Activated CD4-positive, alpha-beta memory T cell treated with anti-CD3 and anti-CD28 coated beads for 36 hours (primary cell): ENCODE measurements around the gene CFAP91. TPM values are rescaled to one million over a fixed set of nuclear protein-coding genes. Genes with fewer than 3 reads are reported as not detected.

Source experiments
- CTCF ChIA-PET: fragments of 350-600 bp; sonication (Branson Sonifier 250); formaldehyde crosslinking; loops from one replicate; lab custom pipeline; 2021; ENCODE audit warnings: antibody characterized with exemption, inconsistent platforms; lab: Charles Lee
- POLR2A ChIA-PET: fragments of 350-600 bp; sonication (Branson Sonifier 250); formaldehyde crosslinking; loops from one replicate; lab custom pipeline; 2021; ENCODE audit warnings: antibody characterized with exemption; lab: Charles Lee
- DNase-seq: peaks from one replicate; pipeline ENCODE4 v3.0.0-alpha.2; 2020
- H3K27ac Mint-ChIP-seq: one replicate; pipeline ENCODE4 v1.8.0; 2021; ENCODE audit warnings: mixed read lengths
- H3K27me3 Mint-ChIP-seq: one replicate; pipeline ENCODE4 v1.8.0; 2021; ENCODE audit warnings: mixed read lengths
- H3K36me3 Mint-ChIP-seq: one replicate; pipeline ENCODE4 v1.8.0; 2021; ENCODE audit warnings: mixed read lengths
- H3K4me1 Mint-ChIP-seq: one replicate; pipeline ENCODE4 v1.8.0; 2021; ENCODE audit warnings: low read depth, mixed read lengths
- H3K4me3 Mint-ChIP-seq: one replicate; pipeline ENCODE4 v1.8.0; 2021; ENCODE audit warnings: mild to moderate bottlenecking, mixed read lengths
- H3K9me3 Mint-ChIP-seq: one replicate; pipeline ENCODE4 v1.8.0; 2021; ENCODE audit warnings: mixed read lengths
- intact Hi-C: fragments of 100-400 bp; cut with micrococcal nuclease; formaldehyde crosslinking; loops from one replicate; pipeline ENCODE4 v1.15.1; 2023
- total RNA-seq, 2 experiments: library from RNA; stranded (reverse); gene quantifications; one replicate each; pipeline ENCODE4 v1.2.3, GENCODE V29; 2021

The CFAP91 gene
- total RNA-seq: under 1 TPM; 0.29 to 0.31 TPM

GRCh38 chr3:119702530-119703527, at the start of gene CFAP91:
TSS of gene CFAP91 (plus strand) at chr3:119703022. CDS start at chr3:119703099, 77 bp downstream.
- peak; percentile 92 for DNase-seq
- H3K4me3 Mint-ChIP-seq: peak within 1 kb of the TSS; percentile 74
- POLR2A ChIA-PET: no interaction called here
- no peaks in the 10 kb centered on the region for H3K27me3 Mint-ChIP-seq
- H3K36me3 Mint-ChIP-seq: peaks cover 2% of the 10 kb centered on the region
- H3K9me3 Mint-ChIP-seq: no peaks in the 10 kb centered on the region
- H3K4me1 Mint-ChIP-seq: peaks cover 43% of the 10 kb centered on the region
- H3K27ac Mint-ChIP-seq: no peak within 1 kb of the TSS
- intact Hi-C loops: loop anchor here (1.0 to 5.0 kb wide), 3 partner anchors 109 to 466 kb away; partner anchors contain the start of gene GSK3B
- CTCF ChIA-PET: interaction anchor here (0.8 kb wide), 1 partner anchor 25 kb away, joined by 3 read pairs; no protein-coding TSS in a partner anchor

- no peak overlapping the region for H3K4me3 Mint-ChIP-seq
- H3K36me3 Mint-ChIP-seq: peaks cover 5% of the 10 kb centered on the region
- no peaks in the 10 kb centered on the region for H3K27me3 Mint-ChIP-seq
- no peaks in the 10 kb centered on the region for H3K9me3 Mint-ChIP-seq
- H3K4me1 Mint-ChIP-seq: no peaks in the 10 kb centered on the region
- POLR2A ChIA-PET: no interaction called here
- DNase-seq: no peak
- CTCF ChIA-PET: no interaction called here
- intact Hi-C loops: no loop called here
- H3K27ac Mint-ChIP-seq: no peak overlapping the region
Observed at GRCh38 chr3:119653876-119654275, 48.9 kb upstream of the CFAP91 start.

DNA sequence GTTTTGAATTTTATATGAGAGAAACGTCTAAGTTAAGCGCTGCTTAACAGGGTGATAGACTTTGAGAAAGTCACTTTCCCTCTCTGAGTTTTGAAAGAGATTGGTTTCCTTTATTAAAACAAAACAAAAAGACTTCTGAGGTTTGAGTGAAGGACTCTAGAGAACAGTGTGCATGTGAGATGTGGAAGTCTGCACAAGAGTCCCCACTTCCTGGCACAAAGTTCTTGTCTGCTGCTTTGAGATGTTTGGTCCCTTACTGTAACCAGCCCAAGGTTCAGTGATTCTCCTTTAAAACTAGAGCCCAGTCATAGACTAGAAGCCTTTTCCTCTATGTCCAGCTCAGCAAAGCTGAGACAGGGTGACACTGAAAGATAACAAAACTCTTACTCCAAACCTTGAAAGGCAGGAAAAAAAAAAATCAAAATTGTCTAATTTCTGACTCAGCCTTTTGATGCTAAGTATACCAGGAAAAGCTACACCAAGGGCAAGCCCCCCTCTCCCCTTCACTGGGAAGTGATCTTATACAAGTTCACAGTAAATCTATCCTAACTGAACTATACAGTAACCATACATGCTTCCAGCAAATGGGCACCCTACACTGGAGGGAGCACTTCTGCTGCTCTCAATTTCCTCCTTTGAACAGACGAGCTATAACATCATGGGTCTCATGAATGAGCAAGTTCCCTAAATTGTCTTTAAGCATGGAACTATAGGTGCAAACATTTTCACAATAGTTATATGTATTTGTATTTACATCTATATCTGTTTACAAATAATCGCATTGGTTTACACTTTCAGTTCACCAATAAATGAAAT, 44.7 kb upstream of the CFAP91 start:
- H3K27ac Mint-ChIP-seq: no peak overlapping the region
- POLR2A ChIA-PET: no interaction called here

GRCh38 chr3:119658994-119659393, 43.8 kb upstream of the CFAP91 start:
- no peak overlapping the region for H3K4me3 Mint-ChIP-seq
- intact Hi-C loops: no loop called here
- no peak overlapping the region for H3K27ac Mint-ChIP-seq
- H3K9me3 Mint-ChIP-seq: no peaks in the 10 kb centered on the region
- no peak for DNase-seq
- CTCF ChIA-PET: no interaction called here
- no peaks in the 10 kb centered on the region for H3K27me3 Mint-ChIP-seq
- POLR2A ChIA-PET: no interaction called here
- no peaks in the 10 kb centered on the region for H3K4me1 Mint-ChIP-seq
- peaks cover 10% of the 10 kb centered on the region for H3K36me3 Mint-ChIP-seq

More for the DNA sequence above, 44.7 kb upstream of the CFAP91 start:
- DNase-seq: no peak
- CTCF ChIA-PET: interaction anchor here (0.6 to 1.0 kb wide), 2 partner anchors 15 to 50 kb away, joined by 3 read pairs; no protein-coding TSS in a partner anchor
- no peak overlapping the region for H3K4me3 Mint-ChIP-seq
- H3K4me1 Mint-ChIP-seq: no peaks in the 10 kb centered on the region
- no peaks in the 10 kb centered on the region for H3K27me3 Mint-ChIP-seq
- intact Hi-C loops: no loop called here
- H3K36me3 Mint-ChIP-seq: peaks cover 10% of the 10 kb centered on the region
- no peaks in the 10 kb centered on the region for H3K9me3 Mint-ChIP-seq

DNA sequence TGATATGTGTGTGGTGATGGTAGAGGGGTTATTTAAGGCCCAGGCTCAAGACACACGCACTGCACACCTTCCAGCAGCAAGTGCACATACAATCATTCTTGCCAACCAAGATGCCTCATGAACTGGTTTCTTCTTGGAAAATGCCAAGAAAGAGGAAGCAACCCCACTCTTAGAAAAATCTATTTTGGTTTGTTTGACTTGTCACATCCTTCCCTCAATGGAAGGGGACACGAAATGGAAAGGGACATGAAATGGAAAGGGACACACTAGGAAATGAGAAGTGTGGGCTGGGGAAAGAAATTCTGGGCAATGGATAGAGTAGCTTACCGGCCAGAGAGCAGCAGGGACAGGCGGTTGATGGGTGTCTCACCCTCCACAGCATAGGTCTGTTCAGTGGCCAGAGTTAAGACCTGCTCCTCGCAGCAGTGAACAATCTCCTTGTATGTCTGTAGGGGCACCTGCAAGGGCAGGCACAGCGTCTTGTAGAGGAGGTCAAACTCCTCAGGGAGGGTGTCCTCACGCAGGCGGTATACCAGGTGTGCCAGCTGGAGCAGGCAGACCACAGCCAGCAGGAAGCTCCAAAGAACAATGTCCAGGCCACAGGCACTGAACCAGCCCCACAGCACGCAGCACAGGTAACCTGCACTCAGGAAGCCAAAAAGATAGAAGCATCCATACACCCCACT, 43.1 kb upstream of the CFAP91 start:
- no peaks in the 10 kb centered on the region for H3K4me1 Mint-ChIP-seq
- intact Hi-C loops: no loop called here
- no peaks in the 10 kb centered on the region for H3K27me3 Mint-ChIP-seq
- POLR2A ChIA-PET: no interaction called here
- CTCF ChIA-PET: no interaction called here
- no peaks in the 10 kb centered on the region for H3K9me3 Mint-ChIP-seq
- H3K36me3 Mint-ChIP-seq: peaks cover 10% of the 10 kb centered on the region
- H3K4me3 Mint-ChIP-seq: no peak overlapping the region
- no peak for DNase-seq
- H3K27ac Mint-ChIP-seq: no peak overlapping the region

- ChIA-PET POLR2A (no interaction called here), CTCF (no interaction called here)
- intact Hi-C loops: no loop called here
- H3K27me3 Mint-ChIP-seq: no peaks in the 10 kb centered on the region
- no peaks in the 10 kb centered on the region for H3K4me1 Mint-ChIP-seq
- DNase-seq: no peak
- H3K9me3 Mint-ChIP-seq: no peaks in the 10 kb centered on the region
- H3K27ac Mint-ChIP-seq: no peak within 1 kb of the TSS
- peaks cover 10% of the 10 kb centered on the region for H3K36me3 Mint-ChIP-seq
- no peak within 1 kb of the TSS for H3K4me3 Mint-ChIP-seq
Observed at GRCh38 chr3:119660474-119661440, 42.1 kb upstream of the CFAP91 start, which contains the start of gene POPDC2. TSS of gene POPDC2 (minus strand) at chr3:119660589. CDS start at chr3:119660423, 166 bp downstream.

DNA sequence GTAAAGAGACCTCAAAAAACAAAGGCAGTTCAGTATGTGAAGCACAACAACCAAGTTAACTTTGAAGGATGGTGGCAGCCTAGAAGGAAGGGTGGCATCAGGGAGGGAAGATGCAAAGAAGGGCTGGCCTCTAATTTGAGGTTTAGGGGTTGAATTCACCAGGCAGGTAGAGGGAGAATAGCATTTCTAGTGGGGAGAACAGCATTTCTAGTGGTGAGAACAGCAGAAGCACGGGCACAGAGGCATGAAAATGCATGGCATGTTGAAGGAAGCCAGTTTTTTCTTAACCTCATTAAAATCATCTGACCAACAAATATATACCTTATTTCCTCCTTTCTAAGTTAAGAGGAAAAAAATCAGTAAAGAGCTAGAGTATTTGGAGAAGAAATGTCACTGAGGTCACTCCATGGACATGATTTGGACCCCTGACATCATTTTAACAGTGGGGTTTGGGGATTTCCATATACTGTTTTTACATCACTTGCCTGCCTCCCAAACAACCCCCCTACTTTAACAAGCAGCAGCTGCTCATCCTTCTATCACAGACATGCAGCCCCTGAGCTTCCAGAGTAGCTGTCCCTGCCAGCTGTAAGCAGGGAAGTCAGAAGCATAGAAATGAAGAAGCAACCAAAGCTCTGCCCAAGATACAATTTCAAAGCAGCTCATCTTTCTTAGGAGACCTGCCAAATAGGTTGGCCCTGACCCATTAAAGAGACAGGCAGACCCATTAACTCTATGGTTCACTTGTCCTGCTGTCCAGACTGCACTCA, 40.0 kb upstream of the CFAP91 start:
- H3K27me3 Mint-ChIP-seq: no peaks in the 10 kb centered on the region
- intact Hi-C loops: no loop called here
- no peak overlapping the region for H3K4me3 Mint-ChIP-seq
- ChIA-PET CTCF (interaction anchor here (1.4 kb wide), 1 partner anchor 26 kb away, joined by 3 read pairs; no protein-coding TSS in a partner anchor), POLR2A (no interaction called here)
- no peak overlapping the region for H3K27ac Mint-ChIP-seq
- no peaks in the 10 kb centered on the region for H3K4me1 Mint-ChIP-seq
- peaks cover 13% of the 10 kb centered on the region for H3K36me3 Mint-ChIP-seq
- no peak for DNase-seq
- no peaks in the 10 kb centered on the region for H3K9me3 Mint-ChIP-seq

DNA sequence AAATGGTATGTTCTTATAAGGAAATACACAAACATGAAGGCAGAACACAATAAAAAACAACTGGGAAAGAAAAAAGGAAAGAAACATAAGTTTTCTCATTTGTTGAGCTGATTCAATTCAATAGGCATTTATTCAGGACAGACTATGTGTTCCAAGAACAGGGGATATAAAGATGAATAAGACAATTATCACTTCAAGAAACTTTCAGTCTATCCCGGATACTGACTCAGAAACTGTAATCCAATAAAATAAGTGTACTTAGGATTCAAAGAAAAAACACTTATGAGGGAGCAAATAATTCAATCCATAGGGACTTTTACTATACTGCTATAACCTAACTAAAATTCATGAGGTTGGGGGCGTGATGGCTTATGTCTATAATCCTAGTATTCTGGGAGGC, 38.9 kb upstream of the CFAP91 start:
- H3K4me3 Mint-ChIP-seq: no peak overlapping the region
- ChIA-PET CTCF (interaction anchor here (0.5 to 1.4 kb wide), 2 partner anchors 27 to 289 kb away, joined by 3 read pairs; no protein-coding TSS in a partner anchor), POLR2A (no interaction called here)
- intact Hi-C loops: no loop called here
- no peaks in the 10 kb centered on the region for H3K4me1 Mint-ChIP-seq
- H3K36me3 Mint-ChIP-seq: peaks cover 14% of the 10 kb centered on the region
- peak overlapping the region; percentile 51 for H3K27ac Mint-ChIP-seq
- DNase-seq: no peak
- H3K9me3 Mint-ChIP-seq: no peaks in the 10 kb centered on the region
- H3K27me3 Mint-ChIP-seq: no peaks in the 10 kb centered on the region

- Mint-ChIP-seq H3K4me3 (no peak overlapping the region), H3K27me3 (no peaks in the 10 kb centered on the region), H3K9me3 (no peaks in the 10 kb centered on the region), H3K36me3 (peaks cover 14% of the 10 kb centered on the region), H3K27ac (no peak overlapping the region), H3K4me1 (no peaks in the 10 kb centered on the region)
- ChIA-PET CTCF (interaction anchor here (1.0 kb wide), 1 partner anchor 64 kb away, joined by 4 read pairs; no protein-coding TSS in a partner anchor), POLR2A (no interaction called here)
- intact Hi-C loops: no loop called here
- DNase-seq: no peak
Observed at GRCh38 chr3:119664370-119664769, 38.5 kb upstream of the CFAP91 start.

- DNase-seq: no peak
- ChIA-PET CTCF (interaction anchor here (1.0 kb wide), 1 partner anchor 64 kb away, joined by 4 read pairs; no protein-coding TSS in a partner anchor), POLR2A (no interaction called here)
- Mint-ChIP-seq H3K36me3 (peaks cover 14% of the 10 kb centered on the region), H3K4me3 (no peak overlapping the region), H3K27ac (no peak overlapping the region), H3K4me1 (peaks cover 2% of the 10 kb centered on the region), H3K9me3 (no peaks in the 10 kb centered on the region), H3K27me3 (no peaks in the 10 kb centered on the region)
- intact Hi-C loops: no loop called here
Observed at GRCh38 chr3:119664850-119665379, 37.9 kb upstream of the CFAP91 start.
